Natural killer cell (primary cell): ENCODE data around the gene HM13. TPM values are rescaled to one million over a fixed set of nuclear protein-coding genes. Genes with fewer than 3 reads are reported as not detected.

Experiments
- ATAC-seq, 3 donors: fragments of 150-1000 bp in 2 of 3; fragments of 200-7000 bp in 1 of 3; cut with Tn5 transposase; 1 replicate in 1 of 3; 2 replicates in 2 of 3; pipeline ENCODE4 v1.10.0; 2021; ENCODE audit warnings: mild to moderate bottlenecking in 2 of 3, moderate library complexity in 2 of 3
- DNase-seq, 2 donors: peaks; one replicate each; pipeline versions ENCODE4 v3.0.0 to v3.0.0-alpha.2; 2013 to 2021; ENCODE audit warnings: mixed read lengths in 1 of 2
- H3K27ac ChIP-seq: one replicate; pipeline ENCODE4 v1.5.1; 2013; ENCODE audit warnings: mild to moderate bottlenecking, low read length
- H3K27me3 ChIP-seq: one replicate; pipeline ENCODE4 v1.6.1; 2013; ENCODE audit warnings: low read length; ENCODE audit not compliant: control insufficient read depth, insufficient read depth
- H3K36me3 ChIP-seq: one replicate; pipeline ENCODE4 v1.6.1; 2013; ENCODE audit warnings: low read length; ENCODE audit not compliant: control insufficient read depth, insufficient read depth
- H3K4me1 ChIP-seq: one replicate; pipeline ENCODE4 v1.6.1; 2013; ENCODE audit warnings: low read length; ENCODE audit not compliant: control insufficient read depth, insufficient read depth
- H3K4me3 ChIP-seq: one replicate; pipeline ENCODE4 v1.5.1; 2013; ENCODE audit warnings: low read length
- H3K9me3 ChIP-seq: one replicate; pipeline ENCODE4 v1.6.1; 2013; ENCODE audit warnings: low read length; ENCODE audit not compliant: control insufficient read depth, insufficient read depth
- H3K27ac Mint-ChIP-seq, 2 donors: one replicate each; pipeline ENCODE4 v1.8.0; 2022; ENCODE audit warnings: mild to moderate bottlenecking in 2 of 2, mixed read lengths in 2 of 2, moderate library complexity in 1 of 2
- H3K27me3 Mint-ChIP-seq, 2 donors: one replicate each; pipeline ENCODE4 v1.8.0; 2022; ENCODE audit warnings: low read depth in 2 of 2, mixed read lengths in 2 of 2
- H3K36me3 Mint-ChIP-seq: one replicate; pipeline ENCODE4 v1.8.0; 2022; ENCODE audit warnings: mixed read lengths
- H3K4me1 Mint-ChIP-seq, 2 donors: one replicate each; pipeline ENCODE4 v1.8.0; 2022; ENCODE audit warnings: mixed read lengths in 2 of 2
- H3K4me3 Mint-ChIP-seq: one replicate; pipeline ENCODE4 v1.8.0; 2022; ENCODE audit warnings: mild to moderate bottlenecking, moderate library complexity, mixed read lengths
- H3K9me3 Mint-ChIP-seq, 2 donors: one replicate each; pipeline ENCODE4 v1.8.0; 2022; ENCODE audit warnings: mixed read lengths in 2 of 2
- WGBS: methylation state at CpG from one replicate; pipeline ENCODE4 v1.1.7; 2013; ENCODE audit warnings: missing lambda C conversion rate; ENCODE audit not compliant: insufficient coverage; 5-methylcytosine and 5-hydroxymethylcytosine counted together
- intact Hi-C: fragments of 100-400 bp; cut with micrococcal nuclease; formaldehyde crosslinking; loops from one replicate; pipeline ENCODE4 v1.14.2; 2022
- total RNA-seq, 4 donors: library from RNA; stranded (reverse); fragments of 120-200 nt in 1 of 4; gene quantifications; one replicate each; pipeline versions ENCODE4 v1.2.3 to v1.2.4, GENCODE V29; 2013 to 2022
- TF ChIP-seq, protein P1 (sequence below): fragments of 200-600 bp; IDR thresholded peaks from one replicate; pipeline ENCODE4 v1.8.0; 2022; ENCODE audit warnings: antibody characterized with exemption

The HM13 gene
- total RNA-seq, 3 donors from 2014 or later (not counting 1 experiment from before 2014, with no cell fraction given) = 97.5 to 135 (median 104) TPM

DNA sequence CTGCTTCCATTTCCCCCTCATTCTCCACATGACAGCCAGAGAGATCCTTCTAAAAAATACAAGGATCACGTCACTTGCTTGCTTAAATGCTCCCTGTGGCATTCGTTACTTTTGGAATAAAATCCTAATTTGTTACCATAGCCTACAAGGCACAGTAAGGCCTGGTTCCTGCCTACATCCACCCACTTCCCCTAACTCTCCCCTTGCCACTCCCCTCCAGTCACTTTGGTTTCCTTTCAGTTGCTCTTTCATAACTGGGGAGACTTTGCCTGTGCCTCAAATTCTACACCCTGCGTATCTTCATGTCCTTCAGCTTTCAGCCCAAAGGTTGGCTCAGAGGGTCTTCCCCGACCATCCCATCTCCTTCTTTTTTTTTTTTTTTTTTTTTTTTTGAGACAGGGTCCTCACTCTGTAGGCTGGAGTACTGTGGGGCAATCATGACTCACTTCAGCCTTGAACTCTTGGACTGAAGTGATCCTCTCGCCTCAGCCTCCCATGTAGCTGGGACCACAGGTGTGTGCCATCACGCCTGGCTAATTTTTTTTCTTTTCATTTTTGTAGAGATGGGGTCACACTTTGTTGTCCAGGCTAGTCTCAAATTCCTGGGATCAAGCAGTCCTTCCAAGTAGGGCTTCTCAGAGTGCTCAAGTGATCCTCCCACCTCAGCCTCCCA lies 103.3 kb downstream of the HM13 start:
- H3K4me1 Mint-ChIP-seq = peaks cover 0 to 6% of the 10 kb centered on the region in 2 donors
- ATAC-seq = no peak
- Histone ChIP-seq H3K36me3 (no peaks in the 10 kb centered on the region), H3K4me1 (peaks cover 7% of the 10 kb centered on the region), H3K27ac (no peak overlapping the region), H3K27me3 (no peaks in the 10 kb centered on the region), H3K9me3 (no peaks in the 10 kb centered on the region), H3K4me3 (no peak overlapping the region)
- intact Hi-C loops = no loop called here
- H3K4me3 Mint-ChIP-seq = no peak overlapping the region
- WGBS = 51% methylated on average over 6 of the region's 6 CpGs
- no peak for DNase-seq
- H3K27me3 Mint-ChIP-seq = no peaks in the 10 kb centered on the region
- H3K36me3 Mint-ChIP-seq = no peaks in the 10 kb centered on the region
- H3K27ac Mint-ChIP-seq = no peak overlapping the region
- TF ChIP-seq, protein P1, sequence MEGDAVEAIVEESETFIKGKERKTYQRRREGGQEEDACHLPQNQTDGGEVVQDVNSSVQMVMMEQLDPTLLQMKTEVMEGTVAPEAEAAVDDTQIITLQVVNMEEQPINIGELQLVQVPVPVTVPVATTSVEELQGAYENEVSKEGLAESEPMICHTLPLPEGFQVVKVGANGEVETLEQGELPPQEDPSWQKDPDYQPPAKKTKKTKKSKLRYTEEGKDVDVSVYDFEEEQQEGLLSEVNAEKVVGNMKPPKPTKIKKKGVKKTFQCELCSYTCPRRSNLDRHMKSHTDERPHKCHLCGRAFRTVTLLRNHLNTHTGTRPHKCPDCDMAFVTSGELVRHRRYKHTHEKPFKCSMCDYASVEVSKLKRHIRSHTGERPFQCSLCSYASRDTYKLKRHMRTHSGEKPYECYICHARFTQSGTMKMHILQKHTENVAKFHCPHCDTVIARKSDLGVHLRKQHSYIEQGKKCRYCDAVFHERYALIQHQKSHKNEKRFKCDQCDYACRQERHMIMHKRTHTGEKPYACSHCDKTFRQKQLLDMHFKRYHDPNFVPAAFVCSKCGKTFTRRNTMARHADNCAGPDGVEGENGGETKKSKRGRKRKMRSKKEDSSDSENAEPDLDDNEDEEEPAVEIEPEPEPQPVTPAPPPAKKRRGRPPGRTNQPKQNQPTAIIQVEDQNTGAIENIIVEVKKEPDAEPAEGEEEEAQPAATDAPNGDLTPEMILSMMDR = no peak
- no peaks in the 10 kb centered on the region for H3K9me3 Mint-ChIP-seq

Other genes with a start within 250 kb of the HM13 start
- not detected for gene DEFB116, start 205.9 kb upstream of the HM13 start, total RNA-seq
- not detected for gene DEFB118, start 145.8 kb upstream of the HM13 start, total RNA-seq
- gene DEFB119, start 123.9 kb upstream of the HM13 start, total RNA-seq = not detected
- gene DEFB121, start 108.2 kb upstream of the HM13 start, total RNA-seq = not detected
- not detected for gene DEFB123, start 73.8 kb upstream of the HM13 start, total RNA-seq
- gene DEFB124, start 39.3 kb upstream of the HM13 start, total RNA-seq = not detected
- gene REM1, start 39.2 kb upstream of the HM13 start, total RNA-seq = not detected
- gene ID1, start 90.8 kb downstream of the HM13 start, total RNA-seq = 10 to 100 TPM in 1 of 3 donors, 1 to 10 TPM in 2; 5.6 to 10.1 (median 6.4) TPM
- not detected for gene COX4I2, start 123.5 kb downstream of the HM13 start, total RNA-seq
- 10 to 100 TPM; 67.4 to 92.6 (median 78.6) TPM for gene BCL2L1, start 208.4 kb downstream of the HM13 start, total RNA-seq
- 1 to 10 TPM; 2.2 to 4.2 (median 2.2) TPM for gene TPX2, start 224.8 kb downstream of the HM13 start, total RNA-seq